Measurements from ENCODE around the gene NHEJ1. TPM values are rescaled to one million over a fixed set of nuclear protein-coding genes. Genes with fewer than 3 reads are reported as not detected.

Gene NHEJ1
- total and polyA plus RNA-seq, 2 of the 13 experiments (the other 11 are each of a cell fraction or from before 2014, with no cell fraction given), result 30.0 to 30.7 TPM

DNA sequence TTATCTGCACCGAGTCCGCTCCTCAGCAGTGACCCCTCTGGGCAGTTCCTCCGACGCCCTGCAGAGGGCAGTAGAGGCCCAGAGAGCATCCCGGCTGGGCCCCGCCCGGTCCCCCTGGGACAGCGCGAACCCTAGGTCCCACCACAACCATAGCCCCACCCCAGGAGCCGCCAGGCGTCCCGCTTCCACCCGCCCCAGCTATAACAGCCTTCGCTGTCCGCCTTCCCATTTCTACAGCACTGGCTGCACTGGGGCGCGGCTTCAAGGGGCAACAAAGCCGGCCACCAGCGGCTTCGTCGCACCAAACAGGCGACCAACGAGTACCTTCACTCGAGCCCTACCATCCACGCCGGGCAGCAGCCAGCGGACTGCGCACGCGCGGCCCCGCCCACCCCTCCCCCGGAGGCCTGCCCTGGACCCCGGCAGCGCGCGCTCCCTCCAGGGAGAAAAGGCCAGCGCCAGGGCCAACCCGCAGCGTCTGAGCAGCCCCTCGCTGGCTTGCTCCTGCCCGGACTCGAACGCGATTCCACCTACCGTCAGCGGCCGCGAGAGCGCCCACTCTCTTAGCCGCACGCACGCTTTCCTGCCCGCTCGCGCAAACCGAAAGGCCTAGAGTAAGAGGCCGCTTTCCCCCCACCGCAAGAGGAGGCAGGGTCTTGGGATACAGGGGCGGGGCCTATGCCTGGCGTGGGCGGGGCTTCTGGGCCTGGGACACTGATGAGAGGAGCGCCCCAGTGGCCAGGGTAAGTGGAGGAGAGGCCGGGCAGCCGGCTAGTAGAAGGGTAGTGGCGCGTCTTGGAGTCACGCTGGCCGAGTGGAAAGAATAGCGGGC is at the start of gene NHEJ1 (continued):
- TF ChIP-seq ZFP41 (CRISPR knock-in tag; IDR thresholded peaks at IDR 0.05; ENCODE audit: borderline replicate concordance) (peak; percentile 96), ZBTB7B (CRISPR knock-in tag; IDR thresholded peaks at IDR 0.05) (0 out of 2 replicates have a peak, but pooled peaks have one; percentile 85), ZNF274 (CRISPR knock-in tag; IDR thresholded peaks at IDR 0.05) (peak; percentile 98), ZNF598 (CRISPR knock-in tag; IDR thresholded peaks at IDR 0.05; ENCODE audit: borderline replicate concordance) (peak; percentile 93), ZBTB20 (CRISPR knock-in tag; IDR thresholded peaks at IDR 0.05; ENCODE audit: borderline replicate concordance, low read depth) (peak; percentile 93), KLF13 (CRISPR knock-in tag; IDR thresholded peaks at IDR 0.05) (peak; percentile 93), SKI (IDR thresholded peaks at IDR 0.05; ENCODE audit: partially characterized antibody) (no peak), GATAD1 (CRISPR knock-in tag; IDR thresholded peaks at IDR 0.05) (peak; percentile 77), MLXIP (CRISPR knock-in tag; IDR thresholded peaks at IDR 0.05; ENCODE audit: borderline replicate concordance) (no peak), MTF1 (CRISPR knock-in tag; IDR thresholded peaks at IDR 0.05) (peak; percentile 73), ARID4A (CRISPR knock-in tag; IDR thresholded peaks at IDR 0.05; ENCODE audit: borderline replicate concordance) (peak; percentile 90; the same call in 1 of the 2 replicates), BHLHE40 (IDR thresholded peaks at IDR 0.05; ENCODE audit: low read length) (peak; percentile 13; the same call in 1 of the 2 replicates), ZFP36L2 (CRISPR knock-in tag; IDR thresholded peaks at IDR 0.05) (no peak), SIX4 (CRISPR knock-in tag; IDR thresholded peaks at IDR 0.05) (peak; percentile 3; the same call in 1 of the 2 replicates), ZNF17 (CRISPR knock-in tag; IDR thresholded peaks at IDR 0.05) (no peak), E2F5 (CRISPR knock-in tag; conservative IDR thresholded peaks at IDR 0.05) (peak; percentile 63; the same call in 1 of the 2 replicates), SMAD9 (CRISPR knock-in tag; IDR thresholded peaks at IDR 0.05) (peak; percentile 53; the same call in 1 of the 2 replicates)
- TF ChIP-seq, protein P1, sequence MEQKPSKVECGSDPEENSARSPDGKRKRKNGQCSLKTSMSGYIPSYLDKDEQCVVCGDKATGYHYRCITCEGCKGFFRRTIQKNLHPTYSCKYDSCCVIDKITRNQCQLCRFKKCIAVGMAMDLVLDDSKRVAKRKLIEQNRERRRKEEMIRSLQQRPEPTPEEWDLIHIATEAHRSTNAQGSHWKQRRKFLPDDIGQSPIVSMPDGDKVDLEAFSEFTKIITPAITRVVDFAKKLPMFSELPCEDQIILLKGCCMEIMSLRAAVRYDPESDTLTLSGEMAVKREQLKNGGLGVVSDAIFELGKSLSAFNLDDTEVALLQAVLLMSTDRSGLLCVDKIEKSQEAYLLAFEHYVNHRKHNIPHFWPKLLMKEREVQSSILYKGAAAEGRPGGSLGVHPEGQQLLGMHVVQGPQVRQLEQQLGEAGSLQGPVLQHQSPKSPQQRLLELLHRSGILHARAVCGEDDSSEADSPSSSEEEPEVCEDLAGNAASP (CRISPR knock-in tag; IDR thresholded peaks at IDR 0.05; ENCODE audit: borderline replicate concordance), result peak; percentile 75

All from HepG2 (cell line).